Femur (tissue), 1 donor: Measurements from ENCODE around the gene GALNT14.

Experiments
- DNase-seq: peaks from one replicate; pipeline ENCODE4 v3.0.0-alpha.2; 2017

GALNT14 gene

GRCh38 chr2:31134480-31134879 is 3.8 kb downstream of the GALNT14 start:
- no peak for DNase-seq

GRCh38 chr2:31132786-31133185 is 5.5 kb downstream of the GALNT14 start:
- no peak for DNase-seq

DNA sequence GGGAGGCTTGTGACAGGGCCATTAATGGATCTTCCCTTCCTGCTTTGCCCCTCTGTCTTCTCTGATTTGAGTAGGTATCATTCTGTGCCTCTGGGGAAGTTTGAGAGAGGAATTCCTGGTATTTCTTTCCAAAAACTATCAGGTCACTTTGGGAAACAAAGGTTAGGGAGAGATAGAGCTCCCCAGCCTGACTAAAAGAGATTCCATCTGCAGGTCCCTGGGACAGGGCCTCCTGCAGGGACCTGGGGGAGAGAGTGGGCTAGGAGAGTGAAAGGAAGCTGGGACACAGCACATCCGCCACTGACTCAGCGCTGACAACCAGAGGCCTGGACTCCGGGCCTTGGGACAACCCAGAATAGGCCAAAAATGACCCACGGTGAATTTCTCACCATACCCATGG is 6.4 kb downstream of the GALNT14 start:
- no peak for DNase-seq

DNA sequence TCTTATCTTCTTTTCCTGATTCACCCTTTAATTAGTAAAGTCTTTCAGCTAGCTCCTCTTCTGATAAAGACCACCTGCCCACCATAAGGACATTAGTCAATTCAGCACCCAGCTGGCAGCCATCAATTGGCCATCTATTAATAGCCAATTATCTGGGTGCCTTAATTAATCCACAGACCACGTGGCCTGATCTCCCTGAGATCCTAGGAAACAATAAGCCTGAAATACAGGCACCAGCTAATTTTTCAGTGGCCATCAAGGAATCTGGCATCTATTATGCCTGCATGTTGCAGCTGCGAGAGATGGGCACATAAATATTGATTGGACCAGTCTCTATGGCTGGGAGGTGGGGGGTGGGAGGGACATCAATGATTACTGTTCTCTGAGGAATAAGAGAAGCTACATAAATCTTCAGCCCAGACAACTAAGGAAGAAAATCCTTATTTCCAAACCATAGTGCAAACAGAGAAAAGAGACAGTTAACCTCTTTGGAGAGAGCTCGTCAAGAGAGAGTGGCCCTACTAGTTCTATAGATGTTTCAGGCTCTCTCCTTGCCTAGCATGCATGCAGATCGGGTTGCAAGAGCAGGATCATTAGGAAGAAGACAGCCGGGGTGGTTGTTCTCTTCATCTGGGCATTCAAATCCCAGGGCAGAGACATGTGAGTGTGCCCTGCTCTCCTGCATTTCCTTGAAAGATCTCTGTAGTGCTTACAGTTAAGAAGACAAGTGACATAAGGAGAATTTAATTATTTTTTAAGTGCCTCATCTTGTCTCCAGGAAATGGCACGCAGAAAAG is 8.7 kb downstream of the GALNT14 start:
- DNase-seq = no peak

- DNase-seq = no peak
Observed at GRCh38 chr2:31127931-31128330, 10.3 kb downstream of the GALNT14 start.

- DNase-seq = no peak
Observed at GRCh38 chr2:31125918-31126695, 12.1 kb downstream of the GALNT14 start.

GRCh38 chr2:31124904-31125303 is 13.3 kb downstream of the GALNT14 start:
- no peak for DNase-seq

- no peak for DNase-seq
Observed at GRCh38 chr2:31122133-31122532, 16.1 kb downstream of the GALNT14 start.

- no peak for DNase-seq
Observed at GRCh38 chr2:31113765-31114164, 24.5 kb downstream of the GALNT14 start.

GRCh38 chr2:31112544-31112943 is 25.7 kb downstream of the GALNT14 start:
- DNase-seq = no peak

DNA sequence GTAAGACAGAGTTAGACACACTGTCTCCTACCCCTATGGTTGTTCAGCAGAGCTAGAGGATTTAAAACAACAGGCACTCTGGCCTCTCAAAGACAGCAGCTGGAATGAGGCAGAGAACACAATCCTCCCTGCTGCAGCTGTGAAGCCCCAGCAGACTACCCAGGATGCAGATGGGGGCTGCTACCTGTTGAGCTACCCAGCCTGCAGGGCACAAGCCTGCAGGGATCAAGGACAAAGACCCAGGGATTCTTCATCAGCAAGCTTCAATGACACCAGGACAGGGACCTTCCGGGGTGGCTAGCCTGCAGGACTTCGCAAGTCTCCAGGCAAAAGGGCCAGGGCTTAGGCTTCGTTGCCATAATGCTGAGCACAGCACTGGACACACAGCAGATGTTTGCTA is 27.2 kb downstream of the GALNT14 start:
- DNase-seq = no peak

DNA sequence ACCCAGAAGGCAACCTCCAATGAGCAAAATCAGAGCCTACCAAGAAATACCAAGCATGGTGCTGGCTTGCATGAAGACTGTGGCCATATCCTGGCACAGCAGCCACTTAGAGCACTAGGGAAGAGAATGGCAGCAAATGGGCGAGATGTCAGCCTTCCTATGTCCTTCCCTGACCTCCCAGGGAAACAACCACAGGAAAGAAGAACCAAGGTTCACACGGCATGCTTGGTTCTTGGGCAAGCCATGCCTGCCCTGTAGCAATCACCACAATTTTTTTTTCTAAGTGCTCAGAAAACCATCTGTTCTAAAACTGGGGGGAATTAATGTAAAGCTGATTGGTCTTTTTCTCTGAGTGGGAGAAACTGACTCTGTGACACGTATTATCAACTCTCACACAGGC is 27.8 kb downstream of the GALNT14 start:
- no peak for DNase-seq

DNA sequence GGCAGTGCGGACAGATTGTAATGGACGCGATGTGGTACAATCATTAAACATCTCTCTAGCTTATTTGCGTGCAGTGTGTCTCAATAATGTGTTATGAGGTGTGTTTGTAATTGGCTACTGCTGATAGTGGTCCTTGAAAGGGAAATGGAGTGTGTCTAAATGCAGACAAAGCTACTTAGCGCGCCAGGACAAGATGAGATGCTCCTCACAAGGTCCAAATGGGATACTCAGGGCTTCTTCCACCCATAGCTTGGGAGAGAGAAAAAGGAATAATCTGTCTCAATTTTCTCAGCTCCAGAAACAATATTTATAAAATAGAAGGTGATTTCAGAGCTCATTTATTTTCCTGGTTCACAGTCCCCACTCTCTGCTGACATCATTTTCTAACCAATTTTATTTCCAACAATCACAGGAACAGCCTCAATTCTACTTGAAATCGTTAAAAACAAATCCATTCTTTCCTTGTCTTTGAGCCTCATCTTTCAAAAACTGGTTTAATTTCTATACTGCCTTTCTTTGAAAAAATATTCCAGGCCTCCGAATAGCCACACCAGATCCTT is 28.5 kb downstream of the GALNT14 start:
- DNase-seq = no peak

GRCh38 chr2:31108561-31109286 is 29.5 kb downstream of the GALNT14 start:
- DNase-seq = no peak

DNA sequence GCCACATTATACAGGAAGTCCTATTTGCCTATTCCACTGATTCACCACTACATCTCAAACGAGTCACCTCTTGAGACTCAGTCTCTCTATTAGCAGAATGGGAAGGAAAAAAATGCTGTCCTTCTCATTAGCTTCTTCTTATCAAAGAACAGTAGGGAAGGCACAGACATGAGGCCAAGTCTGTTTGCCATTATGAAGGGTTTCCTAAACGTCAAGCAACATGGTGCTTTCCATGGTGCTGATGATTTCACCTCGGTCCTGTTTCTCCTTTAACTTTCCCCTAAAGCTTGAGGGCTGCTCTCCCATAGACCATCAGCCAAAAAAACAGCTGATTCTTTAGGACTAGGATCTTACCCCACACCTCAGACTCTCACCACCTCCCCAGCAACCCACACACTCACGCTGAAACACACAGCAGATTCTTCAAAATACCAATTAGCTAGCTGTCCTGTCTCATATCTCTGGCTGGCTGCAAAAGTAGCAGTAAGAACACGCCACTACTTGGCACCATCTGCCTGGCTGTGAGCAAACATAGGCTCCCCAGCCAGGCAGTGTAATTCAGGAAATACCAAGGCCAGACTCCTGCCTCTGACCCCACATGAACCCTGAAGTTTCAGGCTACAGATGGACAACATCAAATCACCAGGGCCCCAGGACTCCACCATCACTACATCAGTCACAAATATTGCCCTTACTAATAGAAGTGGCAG is 30.5 kb downstream of the GALNT14 start:
- no peak for DNase-seq

DNA sequence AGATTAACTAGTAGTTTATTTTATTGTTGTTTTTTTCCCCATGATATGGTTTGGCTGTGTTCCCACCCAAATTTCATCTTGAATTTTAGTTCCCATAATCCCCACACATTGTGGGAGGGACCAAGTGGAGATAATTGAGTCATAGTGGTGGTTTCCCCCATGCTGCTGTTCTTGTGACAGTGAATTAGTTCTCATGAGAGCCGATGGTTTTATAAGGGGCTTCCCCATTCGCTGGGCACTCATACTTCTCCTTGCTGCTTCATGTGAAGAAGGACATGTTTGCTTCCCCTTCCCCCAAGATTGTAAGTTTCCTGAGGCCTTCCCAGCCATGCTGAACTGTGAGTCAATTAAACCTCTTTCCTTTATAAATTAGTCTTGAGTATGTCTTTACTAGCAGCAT is 36.5 kb downstream of the GALNT14 start:
- DNase-seq = no peak

GRCh38 chr2:31097962-31098613 is 40.2 kb downstream of the GALNT14 start:
- DNase-seq = no peak

GRCh38 chr2:31090188-31090587 is 48.1 kb downstream of the GALNT14 start:
- DNase-seq = no peak

DNA sequence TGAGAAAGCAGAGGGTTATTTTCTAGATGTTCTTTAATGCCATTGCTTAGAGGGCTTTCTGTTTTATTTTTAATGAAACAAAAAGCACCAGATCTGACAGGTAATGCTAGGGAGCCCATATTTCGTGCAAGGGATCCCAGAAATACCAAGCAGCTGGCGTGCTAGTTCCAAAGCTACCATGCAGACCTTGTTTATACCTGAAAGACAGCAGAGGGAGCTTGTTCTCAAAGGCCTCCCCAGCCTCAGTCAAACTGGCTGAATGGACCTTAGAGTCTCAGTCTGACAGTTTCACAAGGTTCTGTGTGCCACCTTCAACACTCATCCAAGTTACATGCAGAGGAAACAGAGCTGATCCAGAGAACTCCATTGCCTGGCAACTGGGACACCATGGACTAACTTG is 48.6 kb downstream of the GALNT14 start:
- DNase-seq = no peak

DNA sequence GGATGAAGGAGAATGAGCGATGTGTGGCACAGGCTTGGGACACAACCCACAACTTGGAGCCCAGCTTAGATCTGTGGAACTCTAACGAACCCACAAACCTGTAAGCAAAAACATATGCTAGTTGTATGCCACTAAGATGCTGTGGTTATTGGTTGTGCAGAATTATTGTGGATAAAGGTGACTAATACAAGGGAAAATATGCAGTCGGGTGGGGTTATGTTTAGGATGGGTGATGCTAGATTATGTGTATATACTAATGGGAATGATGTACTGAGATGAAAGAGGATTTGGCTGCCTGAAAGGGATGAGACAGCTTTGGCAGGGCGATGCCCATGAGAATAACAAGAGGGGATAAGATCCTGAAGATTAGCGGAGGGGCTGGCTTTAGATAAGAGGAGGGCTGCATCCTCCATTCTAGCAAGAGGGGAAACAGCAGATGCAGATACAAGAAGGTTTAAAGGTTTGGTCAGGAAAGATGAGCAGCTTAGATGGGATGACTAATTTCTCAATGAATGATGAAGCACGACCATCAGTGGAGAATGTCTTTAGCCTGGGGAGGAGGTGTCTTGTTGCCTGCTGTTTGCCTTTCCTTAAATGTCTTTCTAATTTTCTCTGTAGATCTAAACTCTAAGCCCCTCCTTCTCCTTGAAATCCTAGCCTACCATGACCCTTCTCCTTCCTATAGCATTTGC is 49.6 kb downstream of the GALNT14 start:
- no peak for DNase-seq

DNA sequence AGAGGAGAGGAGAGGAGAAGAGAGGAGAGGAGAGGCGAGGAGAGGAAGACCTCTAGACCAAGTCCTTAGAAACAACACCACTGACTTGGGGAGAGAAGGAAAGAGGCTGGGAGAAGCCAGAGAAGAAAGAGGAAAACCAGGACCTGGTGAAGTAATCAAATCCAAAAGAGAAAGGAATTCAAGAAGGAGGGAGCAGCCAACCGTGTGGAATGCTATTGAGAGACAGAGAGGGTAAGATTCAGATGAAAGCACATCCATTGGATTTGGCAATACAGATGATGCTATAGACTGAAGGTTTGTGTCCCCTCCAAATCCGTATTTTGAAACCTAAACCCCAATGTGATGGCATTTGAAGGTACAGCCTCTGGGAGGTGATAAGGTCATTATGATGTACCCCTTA is 50.7 kb downstream of the GALNT14 start:
- no peak for DNase-seq

DNA sequence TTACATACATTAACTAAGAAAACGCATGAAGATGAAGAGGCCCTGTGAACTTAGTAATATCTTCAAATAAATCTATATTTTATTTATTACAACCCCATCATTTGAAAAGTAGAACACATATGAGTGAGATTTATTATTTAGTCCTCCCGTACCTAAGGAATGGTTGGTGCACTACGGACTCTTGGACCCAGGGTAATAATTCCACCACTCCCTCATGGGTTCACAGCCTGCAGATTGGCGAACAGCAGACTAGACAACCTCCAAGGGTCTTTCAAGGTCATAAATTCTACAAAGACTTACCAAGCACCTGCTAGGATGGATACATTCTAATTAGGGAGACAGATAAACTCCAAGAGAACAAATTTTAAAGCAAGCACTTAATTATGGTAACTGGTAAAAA is 51.6 kb downstream of the GALNT14 start:
- no peak for DNase-seq
